ENCODE measurements around the gene DPY19L2.
"Not testable (repeated sequence)": the region's sequence is repeated elsewhere in the genome, so short reads cannot be mapped to it uniquely, and the experiment has no call there.

DPY19L2 gene

GRCh38 chr12:63538656-63539055 is 129.6 kb downstream of the DPY19L2 start:
- H3K9me3 ChIP-seq (ENCODE audit: control insufficient read depth in 2 of 2, low read length in 2 of 2); H3K4me3 ChIP-seq (ENCODE audit: low read length in 2 of 2); H3K27ac ChIP-seq (ENCODE audit: low read depth in 2 of 2, low read length in 2 of 2); H3K27me3 ChIP-seq (ENCODE audit: control insufficient read depth in 2 of 2, insufficient read depth in 2 of 2, low read length in 2 of 2); H3K36me3 ChIP-seq (ENCODE audit: control insufficient read depth in 2 of 2, insufficient read depth in 2 of 2, low read length in 2 of 2); H3K9ac ChIP-seq (ENCODE audit: low read depth in 1 of 2, low read length in 2 of 2); H3K4me1 ChIP-seq (ENCODE audit: control insufficient read depth in 2 of 2, insufficient read depth in 2 of 2, low read length in 2 of 2): not testable (repeated sequence)

DNA sequence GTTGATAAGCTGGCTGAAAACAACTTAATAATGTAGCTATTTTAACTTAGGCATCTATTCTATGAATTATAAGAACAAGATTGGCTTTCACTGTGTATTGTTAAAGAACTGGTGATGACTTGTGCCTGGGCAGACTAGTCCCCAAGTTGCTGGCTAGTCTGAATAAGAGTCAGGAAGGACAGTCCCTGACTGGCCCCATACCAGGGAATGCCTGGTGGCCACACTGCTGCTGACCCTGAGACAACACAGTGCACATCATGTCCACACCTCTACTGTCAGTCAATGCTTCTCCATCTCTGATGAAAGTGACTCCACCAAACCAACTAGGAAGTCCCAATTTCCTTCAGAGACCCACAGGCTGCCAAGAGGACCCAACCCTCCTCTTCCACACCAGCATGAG is 130.5 kb downstream of the DPY19L2 start:
- H3K4me3 ChIP-seq (ENCODE audit: low read length in 2 of 2); H3K4me1 ChIP-seq (ENCODE audit: control insufficient read depth in 2 of 2, insufficient read depth in 2 of 2, low read length in 2 of 2); H3K27ac ChIP-seq (ENCODE audit: low read depth in 2 of 2, low read length in 2 of 2); H3K36me3 ChIP-seq (ENCODE audit: control insufficient read depth in 2 of 2, insufficient read depth in 2 of 2, low read length in 2 of 2); H3K27me3 ChIP-seq (ENCODE audit: control insufficient read depth in 2 of 2, insufficient read depth in 2 of 2, low read length in 2 of 2); H3K9me3 ChIP-seq (ENCODE audit: control insufficient read depth in 2 of 2, low read length in 2 of 2); H3K9ac ChIP-seq (ENCODE audit: low read depth in 1 of 2, low read length in 2 of 2): not testable (repeated sequence)

- not testable (repeated sequence) for H3K4me1 ChIP-seq (ENCODE audit: control insufficient read depth in 2 of 2, insufficient read depth in 2 of 2, low read length in 2 of 2); H3K4me3 ChIP-seq (ENCODE audit: low read length in 2 of 2); H3K9ac ChIP-seq (ENCODE audit: low read depth in 1 of 2, low read length in 2 of 2); H3K36me3 ChIP-seq (ENCODE audit: control insufficient read depth in 2 of 2, insufficient read depth in 2 of 2, low read length in 2 of 2); H3K9me3 ChIP-seq (ENCODE audit: control insufficient read depth in 2 of 2, low read length in 2 of 2); H3K27ac ChIP-seq (ENCODE audit: low read depth in 2 of 2, low read length in 2 of 2); H3K27me3 ChIP-seq (ENCODE audit: control insufficient read depth in 2 of 2, insufficient read depth in 2 of 2, low read length in 2 of 2)
These were observed 138.7 kb downstream of the DPY19L2 start for GRCh38 chr12:63529641-63530040.

- Histone ChIP-seq H3K27ac (ENCODE audit: low read depth in 2 of 2, low read length in 2 of 2) (no peak overlapping the region), H3K4me3 (ENCODE audit: low read length in 2 of 2) (no peak overlapping the region), H3K9me3 (ENCODE audit: control insufficient read depth in 2 of 2, low read length in 2 of 2) (no peaks in the 10 kb centered on the region), H3K27me3 (ENCODE audit: control insufficient read depth in 2 of 2, insufficient read depth in 2 of 2, low read length in 2 of 2) (no peaks in the 10 kb centered on the region), H3K9ac (ENCODE audit: low read depth in 1 of 2, low read length in 2 of 2) (no peak overlapping the region), H3K4me1 (ENCODE audit: control insufficient read depth in 2 of 2, insufficient read depth in 2 of 2, low read length in 2 of 2) (no peaks in the 10 kb centered on the region), H3K36me3 (ENCODE audit: control insufficient read depth in 2 of 2, insufficient read depth in 2 of 2, low read length in 2 of 2) (no peaks in the 10 kb centered on the region)
These were observed 142.5 kb downstream of the DPY19L2 start for GRCh38 chr12:63525831-63526230.

DNA sequence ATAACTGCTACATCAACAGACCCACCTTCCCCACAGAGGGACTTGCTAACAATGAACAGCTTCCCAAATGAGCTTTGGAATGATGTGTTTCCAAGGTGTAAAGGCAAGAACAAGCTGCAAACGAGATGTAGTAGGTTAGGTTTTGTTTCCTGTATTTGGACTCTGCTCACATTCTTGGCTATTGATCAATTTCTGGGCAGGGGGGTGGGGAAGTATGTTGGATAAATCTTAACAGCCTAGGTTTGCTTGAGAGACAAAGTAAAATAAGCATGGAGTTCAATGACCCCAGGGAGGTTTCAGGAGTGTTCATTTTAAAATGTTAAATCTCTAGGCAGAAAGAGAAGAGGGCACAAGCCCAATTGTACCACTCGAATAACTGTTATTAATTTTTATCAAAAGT is 146.6 kb downstream of the DPY19L2 start:
- no peaks in the 10 kb centered on the region for H3K4me1 ChIP-seq (ENCODE audit: control insufficient read depth in 2 of 2, insufficient read depth in 2 of 2, low read length in 2 of 2)
- H3K9ac ChIP-seq (ENCODE audit: low read depth in 1 of 2, low read length in 2 of 2), result no peak overlapping the region
- H3K27ac ChIP-seq (ENCODE audit: low read depth in 2 of 2, low read length in 2 of 2), result no peak overlapping the region
- H3K27me3 ChIP-seq (ENCODE audit: control insufficient read depth in 2 of 2, insufficient read depth in 2 of 2, low read length in 2 of 2), result no peaks in the 10 kb centered on the region
- no peaks in the 10 kb centered on the region for H3K9me3 ChIP-seq (ENCODE audit: control insufficient read depth in 2 of 2, low read length in 2 of 2)
- H3K36me3 ChIP-seq (ENCODE audit: control insufficient read depth in 2 of 2, insufficient read depth in 2 of 2, low read length in 2 of 2), result no peaks in the 10 kb centered on the region
- no peak overlapping the region for H3K4me3 ChIP-seq (ENCODE audit: low read length in 2 of 2)

All from mucosa of rectum (tissue), 2 donors.